ENCODE data around the gene MICOS13. TPM values are rescaled to one million over a fixed set of nuclear protein-coding genes. Genes with fewer than 3 reads are reported as not detected.
"Not testable (repeated sequence)": the region's sequence is repeated elsewhere in the genome, so short reads cannot be mapped to it uniquely, and the experiment has no call there.

Gene MICOS13
- total RNA-seq, 4 donors from 2014 or later = 37.2 to 67.1 (median 58.1) TPM

DNA sequence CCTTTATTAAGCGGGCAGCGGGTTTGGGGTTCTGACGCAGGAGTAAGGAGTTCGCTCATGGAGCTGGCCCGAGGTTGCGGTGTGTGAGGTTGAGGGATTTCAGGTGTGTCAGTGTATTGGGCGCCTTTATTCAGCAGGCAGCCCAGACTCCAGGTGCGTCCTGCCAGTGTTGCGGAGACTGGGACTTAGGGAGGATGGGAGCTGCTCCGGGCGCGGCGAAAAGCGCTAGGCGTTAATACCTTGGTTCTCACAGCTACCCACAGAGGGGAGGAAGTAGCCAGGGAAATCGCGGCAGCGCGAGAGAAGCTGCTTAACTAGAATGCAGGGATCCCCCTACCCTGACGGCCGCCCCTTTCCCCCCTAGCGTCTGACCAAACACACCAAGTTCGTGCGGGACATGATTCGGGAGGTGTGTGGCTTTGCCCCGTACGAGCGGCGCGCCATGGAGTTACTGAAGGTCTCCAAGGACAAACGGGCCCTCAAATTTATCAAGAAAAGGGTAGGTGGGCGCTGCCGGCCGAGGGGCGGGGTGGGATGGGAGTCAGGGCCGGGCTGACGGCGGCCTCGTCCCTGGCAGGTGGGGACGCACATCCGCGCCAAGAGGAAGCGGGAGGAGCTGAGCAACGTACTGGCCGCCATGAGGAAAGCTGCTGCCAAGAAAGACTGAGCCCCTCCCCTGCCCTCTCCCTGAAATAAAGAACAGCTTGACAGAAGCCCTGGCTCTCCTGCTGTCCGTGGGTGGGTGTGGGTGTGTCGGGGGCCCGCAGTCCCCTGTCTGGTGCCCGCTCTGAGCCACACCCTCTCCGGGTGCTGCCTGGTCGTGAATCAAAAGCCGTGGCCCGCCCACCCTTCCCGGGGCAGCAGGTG, 10.9 kb upstream of the MICOS13 start:
- Histone ChIP-seq H3K36me3 (peaks cover 46% of the 10 kb centered on the region), H3K27me3 (no peaks in the 10 kb centered on the region), H3K27ac (peak overlapping the region; percentile 91), H3K4me3 (peak overlapping the region; percentile 71), H3K4me1 (peaks cover 42% of the 10 kb centered on the region), H3K9me3 (no peaks in the 10 kb centered on the region)
- TF ChIP-seq POLR2AphosphoS5 (IDR thresholded peaks at IDR 0.05) (no peak), EP300 (IDR thresholded peaks at IDR 0.05) (no peak), POLR2A (IDR thresholded peaks at IDR 0.05) (no peak)
- TF ChIP-seq, protein P1, sequence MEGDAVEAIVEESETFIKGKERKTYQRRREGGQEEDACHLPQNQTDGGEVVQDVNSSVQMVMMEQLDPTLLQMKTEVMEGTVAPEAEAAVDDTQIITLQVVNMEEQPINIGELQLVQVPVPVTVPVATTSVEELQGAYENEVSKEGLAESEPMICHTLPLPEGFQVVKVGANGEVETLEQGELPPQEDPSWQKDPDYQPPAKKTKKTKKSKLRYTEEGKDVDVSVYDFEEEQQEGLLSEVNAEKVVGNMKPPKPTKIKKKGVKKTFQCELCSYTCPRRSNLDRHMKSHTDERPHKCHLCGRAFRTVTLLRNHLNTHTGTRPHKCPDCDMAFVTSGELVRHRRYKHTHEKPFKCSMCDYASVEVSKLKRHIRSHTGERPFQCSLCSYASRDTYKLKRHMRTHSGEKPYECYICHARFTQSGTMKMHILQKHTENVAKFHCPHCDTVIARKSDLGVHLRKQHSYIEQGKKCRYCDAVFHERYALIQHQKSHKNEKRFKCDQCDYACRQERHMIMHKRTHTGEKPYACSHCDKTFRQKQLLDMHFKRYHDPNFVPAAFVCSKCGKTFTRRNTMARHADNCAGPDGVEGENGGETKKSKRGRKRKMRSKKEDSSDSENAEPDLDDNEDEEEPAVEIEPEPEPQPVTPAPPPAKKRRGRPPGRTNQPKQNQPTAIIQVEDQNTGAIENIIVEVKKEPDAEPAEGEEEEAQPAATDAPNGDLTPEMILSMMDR (IDR thresholded peaks at IDR 0.05) = no peak
- DNase-seq (ENCODE audit: low spot score in 2 of 2) = peak in 1 of 2 donors; percentile 86
- 3% methylated on average over 24 of the region's 54 CpGs for WGBS

DNA sequence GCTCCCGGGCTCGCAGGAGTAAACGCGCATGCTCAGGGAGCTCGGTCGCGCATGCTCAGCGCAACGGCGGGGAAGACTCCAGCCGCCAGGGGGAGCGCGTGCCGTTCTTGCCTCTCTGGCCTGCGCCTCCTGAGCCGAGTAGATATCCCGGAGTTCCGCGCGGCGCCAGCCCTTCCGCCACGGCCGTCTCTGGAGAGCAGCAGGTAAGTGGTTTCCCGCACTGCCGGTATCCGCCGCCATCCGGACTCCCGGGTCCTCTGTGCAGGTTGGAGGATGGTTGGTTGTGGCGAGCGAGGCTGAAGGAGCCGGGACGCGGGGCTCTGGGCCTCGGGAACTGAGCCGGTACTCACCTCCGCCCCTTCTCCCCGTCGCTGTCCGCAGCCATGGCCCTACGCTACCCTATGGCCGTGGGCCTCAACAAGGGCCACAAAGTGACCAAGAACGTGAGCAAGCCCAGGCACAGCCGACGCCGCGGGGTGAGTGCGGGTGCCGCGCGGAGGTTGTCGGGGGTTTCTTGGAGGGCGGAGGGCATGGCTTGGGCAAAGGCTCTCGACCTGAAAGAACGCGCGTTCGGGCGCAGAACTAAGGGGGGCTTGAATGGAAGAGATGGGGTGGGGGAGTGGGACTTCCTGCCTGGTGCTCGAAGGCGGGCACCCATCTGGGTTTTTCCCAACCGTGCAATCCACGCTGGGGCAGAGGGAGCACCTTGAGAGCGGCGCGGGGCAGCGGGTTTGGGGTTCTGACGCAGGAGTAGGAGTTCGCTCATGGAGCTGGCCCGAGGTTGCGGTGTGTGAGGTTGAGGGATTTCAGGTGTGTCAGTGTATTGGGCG, 10.0 kb upstream of the MICOS13 start, which contains the start of gene RPL36:
Gene RPL36 (plus strand): TSS at position 171 of the 830 bp plus-strand sequence. CDS start 213 bp downstream, at position 384.
- Histone ChIP-seq H3K9me3 (no peaks in the 10 kb centered on the region), H3K4me3 (peak within 1 kb of the TSS; percentile 71), H3K36me3 (peaks cover 37% of the 10 kb centered on the region), H3K4me1 (peaks cover 44% of the 10 kb centered on the region), H3K27ac (peak within 1 kb of the TSS; percentile 91), H3K27me3 (no peaks in the 10 kb centered on the region)
- TF ChIP-seq EP300 (IDR thresholded peaks at IDR 0.05) (no peak), POLR2A (IDR thresholded peaks at IDR 0.05) (peak; percentile 77 to 78), POLR2AphosphoS5 (IDR thresholded peaks at IDR 0.05) (peak; percentile 83 to 96 (median 89))
- TF ChIP-seq, protein P1 (IDR thresholded peaks at IDR 0.05) = peak; percentile 97 to 99
- 0% methylated on average over 1 of the region's 73 CpGs for WGBS
- peak; percentile 98 to 99 for DNase-seq (ENCODE audit: low spot score in 2 of 2)

GRCh38 chr19:5688262-5688881, 8.1 kb upstream of the MICOS13 start:
- Histone ChIP-seq H3K36me3 (peaks cover 17% of the 10 kb centered on the region), H3K4me1 (peaks cover 44% of the 10 kb centered on the region)
- 89% methylated on average over 13 of the region's 13 CpGs for WGBS
- H3K27ac ChIP-seq; H3K9me3 ChIP-seq; DNase-seq (ENCODE audit: low spot score in 2 of 2); H3K27me3 ChIP-seq; H3K4me3 ChIP-seq: not testable (repeated sequence)

DNA sequence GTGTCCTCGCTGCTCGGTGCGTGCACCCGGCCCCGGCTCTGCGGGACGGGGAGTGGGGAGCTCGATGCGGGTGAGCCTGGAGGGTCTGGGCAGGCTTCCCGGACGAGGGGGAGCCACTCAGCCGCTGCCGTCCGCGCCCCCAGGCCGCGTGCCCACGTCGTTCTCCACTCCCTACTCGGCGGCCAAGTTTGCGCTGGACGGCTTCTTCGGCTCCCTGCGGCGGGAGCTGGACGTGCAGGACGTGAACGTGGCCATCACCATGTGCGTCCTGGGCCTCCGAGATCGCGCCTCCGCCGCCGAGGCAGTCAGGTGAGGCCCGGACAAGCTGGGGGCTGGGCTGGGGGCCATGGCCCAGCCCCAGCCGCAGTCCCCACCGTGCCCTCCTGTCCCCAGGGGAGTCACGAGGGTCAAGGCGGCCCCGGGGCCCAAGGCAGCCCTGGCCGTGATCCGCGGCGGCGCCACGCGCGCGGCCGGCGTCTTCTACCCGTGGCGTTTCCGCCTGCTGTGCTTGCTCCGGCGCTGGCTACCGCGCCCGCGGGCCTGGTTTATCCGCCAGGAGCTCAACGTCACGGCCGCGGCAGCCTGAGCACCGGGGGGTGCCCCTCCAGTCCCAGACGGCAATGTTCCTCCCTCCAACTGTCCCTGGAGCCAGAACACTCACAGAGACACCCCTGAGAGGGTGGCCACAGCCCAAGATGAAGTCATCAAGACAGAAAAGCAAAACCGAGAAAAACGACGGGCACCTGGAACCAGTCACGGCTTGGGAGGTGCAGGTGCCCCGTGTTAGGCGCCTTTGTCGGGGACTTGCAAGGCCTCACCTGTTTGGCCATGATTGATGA, 7.3 kb upstream of the MICOS13 start:
- H3K4me3 ChIP-seq = peak overlapping the region; percentile 61
- H3K27me3 ChIP-seq = no peaks in the 10 kb centered on the region
- no peak for TF ChIP-seq POLR2A (IDR thresholded peaks at IDR 0.05)
- TF ChIP-seq, protein P1 (IDR thresholded peaks at IDR 0.05) = no peak
- no peak for TF ChIP-seq EP300 (IDR thresholded peaks at IDR 0.05)
- no peak for TF ChIP-seq POLR2AphosphoS5 (IDR thresholded peaks at IDR 0.05)
- 71% methylated on average over 37 of the region's 76 CpGs for WGBS
- H3K36me3 ChIP-seq = peaks cover 9% of the 10 kb centered on the region
- H3K4me1 ChIP-seq = peaks cover 44% of the 10 kb centered on the region
- no peak for DNase-seq (ENCODE audit: low spot score in 2 of 2)
- H3K27ac ChIP-seq = peak overlapping the region; percentile 79
- no peaks in the 10 kb centered on the region for H3K9me3 ChIP-seq

Measured in suprapubic skin (tissue), 4 donors.